Neural crest cell (in vitro differentiated cells): ENCODE measurements around the gene ARSJ. TPM values are rescaled to one million over a fixed set of nuclear protein-coding genes. Genes with fewer than 3 reads are reported as not detected.
"Not testable (repeated sequence)": the region's sequence is repeated elsewhere in the genome, so short reads cannot be mapped to it uniquely, and the experiment has no call there.

ENCODE experiments used
- DNase-seq: peaks from one replicate; pipeline ENCODE4 v3.0.0; 2021; ENCODE audit warnings: low read depth, mixed read lengths, low spot score
- H3K27ac Mint-ChIP-seq: one replicate; pipeline ENCODE4 v1.8.0; 2021; ENCODE audit warnings: mild to moderate bottlenecking, mixed read lengths; ENCODE audit not compliant: unreplicated experiment
- H3K27me3 Mint-ChIP-seq: 2 replicates; pipeline ENCODE4 v1.8.0; 2021; ENCODE audit warnings: low read depth, mild to moderate bottlenecking, mixed read lengths
- H3K36me3 Mint-ChIP-seq: 2 replicates; pipeline ENCODE4 v1.8.0; 2021; ENCODE audit warnings: low read depth, mild to moderate bottlenecking, mixed read lengths
- H3K4me1 Mint-ChIP-seq: 2 replicates; pipeline ENCODE4 v1.8.0; 2021; ENCODE audit warnings: mixed read lengths
- H3K4me3 Mint-ChIP-seq: one replicate; pipeline ENCODE4 v1.8.0; 2021; ENCODE audit warnings: mild to moderate bottlenecking, mixed read lengths
- H3K9me3 Mint-ChIP-seq: 2 replicates; pipeline ENCODE4 v1.8.0; 2021; ENCODE audit warnings: mixed read lengths
- total RNA-seq: library from RNA; stranded (reverse); gene quantifications from 2 replicates; pipeline ENCODE4 v1.2.1, GENCODE V29; 2021
- TF ChIP-seq, protein P1 (sequence below): fragments of 200-600 bp; sonication (generic); conservative IDR thresholded peaks from 2 replicates; pipeline ENCODE4 v1.5.0; 2021; ENCODE audit warnings: antibody characterized with exemption, mild to moderate bottlenecking

Gene ARSJ
- total RNA-seq, 1 donor from 2014 or later: 0.49 TPM

DNA sequence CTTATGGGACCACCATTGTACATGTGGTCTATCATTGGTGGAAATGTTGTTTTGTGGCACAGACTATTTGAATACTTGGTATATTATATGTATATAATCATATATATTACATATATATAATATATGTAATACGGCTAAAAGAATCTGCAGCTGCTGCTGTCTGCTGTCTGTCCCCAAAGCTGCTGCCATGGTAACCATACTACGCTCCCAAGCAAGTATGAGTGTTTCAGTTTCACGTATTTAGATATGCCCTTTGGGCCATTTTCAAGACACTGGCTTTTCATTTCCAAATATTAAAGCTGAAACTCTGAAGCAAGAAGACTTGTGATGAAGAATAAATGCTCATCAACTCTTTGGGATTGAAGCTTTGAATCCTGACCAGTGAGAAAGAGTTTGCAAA, 42.0 kb upstream of the ARSJ start:
- no peaks in the 10 kb centered on the region for H3K4me1 Mint-ChIP-seq
- DNase-seq: no peak
- H3K27me3 Mint-ChIP-seq: no peaks in the 10 kb centered on the region
- no peak overlapping the region for H3K27ac Mint-ChIP-seq
- no peaks in the 10 kb centered on the region for H3K36me3 Mint-ChIP-seq
- no peaks in the 10 kb centered on the region for H3K9me3 Mint-ChIP-seq
- H3K4me3 Mint-ChIP-seq: no peak overlapping the region
- TF ChIP-seq, protein P1, sequence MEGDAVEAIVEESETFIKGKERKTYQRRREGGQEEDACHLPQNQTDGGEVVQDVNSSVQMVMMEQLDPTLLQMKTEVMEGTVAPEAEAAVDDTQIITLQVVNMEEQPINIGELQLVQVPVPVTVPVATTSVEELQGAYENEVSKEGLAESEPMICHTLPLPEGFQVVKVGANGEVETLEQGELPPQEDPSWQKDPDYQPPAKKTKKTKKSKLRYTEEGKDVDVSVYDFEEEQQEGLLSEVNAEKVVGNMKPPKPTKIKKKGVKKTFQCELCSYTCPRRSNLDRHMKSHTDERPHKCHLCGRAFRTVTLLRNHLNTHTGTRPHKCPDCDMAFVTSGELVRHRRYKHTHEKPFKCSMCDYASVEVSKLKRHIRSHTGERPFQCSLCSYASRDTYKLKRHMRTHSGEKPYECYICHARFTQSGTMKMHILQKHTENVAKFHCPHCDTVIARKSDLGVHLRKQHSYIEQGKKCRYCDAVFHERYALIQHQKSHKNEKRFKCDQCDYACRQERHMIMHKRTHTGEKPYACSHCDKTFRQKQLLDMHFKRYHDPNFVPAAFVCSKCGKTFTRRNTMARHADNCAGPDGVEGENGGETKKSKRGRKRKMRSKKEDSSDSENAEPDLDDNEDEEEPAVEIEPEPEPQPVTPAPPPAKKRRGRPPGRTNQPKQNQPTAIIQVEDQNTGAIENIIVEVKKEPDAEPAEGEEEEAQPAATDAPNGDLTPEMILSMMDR: no peak

DNA sequence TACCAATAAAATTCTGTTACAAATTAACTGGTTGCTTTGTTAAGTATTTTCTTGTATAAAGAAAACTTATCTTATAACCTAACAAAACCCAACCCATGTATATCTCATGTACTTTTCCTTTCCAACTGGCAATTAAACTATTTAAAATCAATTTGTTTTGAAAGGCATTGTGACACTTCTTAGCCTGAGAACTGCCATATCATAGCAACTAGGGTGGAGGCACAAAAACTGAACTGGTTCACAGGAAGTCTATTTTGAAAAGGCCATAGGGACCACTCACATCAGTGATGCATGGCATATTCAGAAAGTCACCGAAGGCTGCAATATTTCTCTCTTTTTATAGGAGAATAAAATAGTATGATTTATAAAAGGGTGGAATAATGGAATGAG, 40.5 kb upstream of the ARSJ start:
- Mint-ChIP-seq H3K4me3 (no peak overlapping the region), H3K27me3 (no peaks in the 10 kb centered on the region), H3K36me3 (no peaks in the 10 kb centered on the region), H3K4me1 (no peaks in the 10 kb centered on the region), H3K27ac (no peak overlapping the region), H3K9me3 (no peaks in the 10 kb centered on the region)
- TF ChIP-seq, protein P1: no peak
- DNase-seq: no peak

DNA sequence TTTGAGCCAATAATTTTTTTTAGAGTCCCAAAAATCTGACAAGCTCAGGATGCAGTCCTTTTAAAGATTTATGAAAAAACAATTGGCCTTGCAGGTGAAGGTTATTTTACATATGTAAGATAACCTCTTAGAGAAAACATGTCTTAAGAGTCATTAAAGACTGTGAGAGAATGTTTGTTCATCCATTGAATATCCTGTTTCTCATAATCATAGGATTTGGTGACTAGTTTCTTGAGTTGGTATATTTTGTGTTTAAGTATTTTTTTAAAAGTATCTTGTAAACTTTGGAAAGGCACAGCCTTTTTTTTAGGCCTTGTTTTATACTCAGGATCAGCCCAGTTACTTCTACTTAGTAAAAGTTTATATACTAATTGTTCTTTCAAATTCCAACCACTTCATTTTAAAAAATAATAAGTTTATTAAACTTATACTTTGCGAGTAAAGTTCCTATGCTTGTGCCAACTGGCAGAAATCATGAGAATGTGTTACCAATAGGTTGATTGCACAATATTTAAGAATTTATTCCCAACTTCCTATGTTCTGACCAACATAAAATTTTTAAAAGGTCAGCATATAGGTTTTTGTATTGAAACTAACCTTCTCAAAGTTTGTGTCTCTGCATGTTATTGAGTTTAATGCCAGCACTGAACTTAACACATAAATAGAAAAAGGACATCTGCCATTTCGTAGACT, 40.0 kb upstream of the ARSJ start:
- TF ChIP-seq, protein P1: no peak
- Mint-ChIP-seq H3K36me3 (no peaks in the 10 kb centered on the region), H3K4me3 (no peak overlapping the region), H3K27ac (no peak overlapping the region), H3K9me3 (no peaks in the 10 kb centered on the region), H3K27me3 (no peaks in the 10 kb centered on the region), H3K4me1 (no peaks in the 10 kb centered on the region)
- DNase-seq: no peak

DNA sequence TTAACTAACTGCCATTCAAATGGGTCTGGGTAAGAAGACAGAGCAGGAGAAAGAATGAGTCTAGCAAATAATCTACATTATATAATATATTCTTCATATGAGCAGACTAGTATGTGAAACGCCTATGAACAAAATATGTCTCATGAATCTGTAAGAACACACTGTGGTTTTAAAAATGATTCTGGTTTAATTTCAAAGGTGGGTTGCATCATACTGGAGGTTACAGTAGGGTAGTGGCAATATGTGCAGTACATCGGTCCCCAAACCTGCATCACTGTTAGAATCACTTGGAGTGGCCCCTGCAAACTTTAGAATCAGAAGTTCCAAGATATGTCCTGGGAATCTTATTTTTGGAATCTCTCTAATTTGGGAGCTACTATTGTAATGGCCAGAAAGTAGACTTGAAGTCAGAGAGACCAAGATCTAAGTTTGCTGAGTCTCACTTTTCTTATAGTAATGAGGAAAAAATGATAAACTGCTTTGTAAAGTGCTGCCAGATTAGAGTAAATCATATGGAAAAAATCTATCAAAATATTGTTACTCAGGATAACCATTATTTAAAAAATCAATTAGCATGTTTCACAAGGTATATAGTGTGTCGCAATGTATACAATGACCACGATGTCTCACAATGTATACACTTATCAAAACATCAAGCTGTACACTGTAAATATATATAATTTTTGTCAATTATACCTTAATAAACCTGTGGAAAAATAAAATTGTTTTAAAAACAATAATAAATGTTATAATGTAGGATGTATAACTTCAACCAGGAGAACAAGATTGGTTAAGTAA, 37.9 kb upstream of the ARSJ start:
- no peaks in the 10 kb centered on the region for H3K9me3 Mint-ChIP-seq
- H3K27ac Mint-ChIP-seq: no peak overlapping the region
- no peaks in the 10 kb centered on the region for H3K4me1 Mint-ChIP-seq
- no peak overlapping the region for H3K4me3 Mint-ChIP-seq
- H3K27me3 Mint-ChIP-seq: no peaks in the 10 kb centered on the region
- no peaks in the 10 kb centered on the region for H3K36me3 Mint-ChIP-seq
- TF ChIP-seq, protein P1: no peak
- DNase-seq: no peak

DNA sequence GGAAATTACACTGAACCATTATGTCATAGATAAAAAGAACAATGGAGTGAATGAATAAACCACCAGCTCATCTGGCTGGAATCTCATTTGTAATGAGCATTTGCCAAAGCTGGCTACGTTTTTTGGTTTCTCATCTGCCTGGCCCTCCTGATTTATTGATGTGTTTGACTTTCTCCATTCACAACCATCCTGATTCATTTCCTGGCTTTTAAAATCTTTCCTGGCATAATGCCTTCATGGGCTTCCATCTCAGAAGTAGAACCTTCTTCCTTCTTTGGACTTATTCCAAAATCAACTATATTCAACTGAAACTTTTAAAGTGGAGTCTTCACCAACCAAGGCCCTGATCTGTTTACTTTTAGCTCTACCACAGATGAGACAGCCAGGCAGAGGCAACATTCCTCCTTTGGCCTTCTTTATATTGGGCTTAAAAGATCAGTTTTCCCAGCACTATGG, 36.0 kb upstream of the ARSJ start:
- H3K4me3 Mint-ChIP-seq: no peak overlapping the region
- H3K9me3 Mint-ChIP-seq: peaks cover 3% of the 10 kb centered on the region
- no peaks in the 10 kb centered on the region for H3K4me1 Mint-ChIP-seq
- TF ChIP-seq, protein P1: no peak
- H3K27ac Mint-ChIP-seq: no peak overlapping the region
- peaks cover 4% of the 10 kb centered on the region for H3K36me3 Mint-ChIP-seq
- no peak for DNase-seq
- H3K27me3 Mint-ChIP-seq: no peaks in the 10 kb centered on the region

DNA sequence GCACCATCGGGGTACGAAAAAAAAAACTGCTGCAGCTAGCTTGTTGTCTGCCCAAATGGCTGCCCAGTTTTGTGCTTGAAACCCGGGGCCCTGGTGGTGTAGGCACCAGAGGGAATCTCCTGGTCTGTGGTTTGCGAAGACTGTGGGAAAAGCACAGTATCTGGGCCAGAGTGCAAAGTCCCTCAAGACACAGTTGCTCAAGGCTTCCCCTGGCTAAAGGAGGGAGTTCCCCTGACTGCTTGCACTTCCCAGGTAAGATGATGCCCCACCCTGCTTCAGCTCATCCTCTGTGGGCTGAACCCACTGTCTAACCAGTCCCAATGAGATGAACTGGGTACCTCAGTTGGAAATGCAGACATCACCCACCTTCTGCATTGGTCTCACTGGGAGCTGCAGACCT, 33.8 kb upstream of the ARSJ start:
- H3K4me3 Mint-ChIP-seq, H3K27ac Mint-ChIP-seq, H3K27me3 Mint-ChIP-seq, H3K9me3 Mint-ChIP-seq, H3K36me3 Mint-ChIP-seq, H3K4me1 Mint-ChIP-seq, DNase-seq: not testable (repeated sequence)
